Cardiac fibroblast (primary cell): ENCODE results near the gene PRF1.
"Not testable (repeated sequence)": the region's sequence is repeated elsewhere in the genome, so short reads cannot be mapped to it uniquely, and the experiment has no call there.

Source experiments
- DNase-seq, 2 donors: peaks; one replicate each; pipeline versions ENCODE4 v3.0.0 to v3.0.0-alpha.2; 2010; ENCODE audit warnings: low read depth in 2 of 2
- H3K4me3 ChIP-seq, 2 donors: replicated peaks in 1 of 2; 1 replicate in 1 of 2; 2 replicates in 1 of 2; pipeline ENCODE4 v1.5.1; 2011; ENCODE audit warnings: low read depth in 2 of 2, low read length in 2 of 2, mild to moderate bottlenecking in 2 of 2, moderate library complexity in 1 of 2
- CTCF ChIP-seq: IDR thresholded peaks from one replicate; pipeline ENCODE4 v1.5.1; 2011; ENCODE audit warnings: low read depth, mild to moderate bottlenecking, low read length, inconsistent platforms

Gene PRF1

DNA sequence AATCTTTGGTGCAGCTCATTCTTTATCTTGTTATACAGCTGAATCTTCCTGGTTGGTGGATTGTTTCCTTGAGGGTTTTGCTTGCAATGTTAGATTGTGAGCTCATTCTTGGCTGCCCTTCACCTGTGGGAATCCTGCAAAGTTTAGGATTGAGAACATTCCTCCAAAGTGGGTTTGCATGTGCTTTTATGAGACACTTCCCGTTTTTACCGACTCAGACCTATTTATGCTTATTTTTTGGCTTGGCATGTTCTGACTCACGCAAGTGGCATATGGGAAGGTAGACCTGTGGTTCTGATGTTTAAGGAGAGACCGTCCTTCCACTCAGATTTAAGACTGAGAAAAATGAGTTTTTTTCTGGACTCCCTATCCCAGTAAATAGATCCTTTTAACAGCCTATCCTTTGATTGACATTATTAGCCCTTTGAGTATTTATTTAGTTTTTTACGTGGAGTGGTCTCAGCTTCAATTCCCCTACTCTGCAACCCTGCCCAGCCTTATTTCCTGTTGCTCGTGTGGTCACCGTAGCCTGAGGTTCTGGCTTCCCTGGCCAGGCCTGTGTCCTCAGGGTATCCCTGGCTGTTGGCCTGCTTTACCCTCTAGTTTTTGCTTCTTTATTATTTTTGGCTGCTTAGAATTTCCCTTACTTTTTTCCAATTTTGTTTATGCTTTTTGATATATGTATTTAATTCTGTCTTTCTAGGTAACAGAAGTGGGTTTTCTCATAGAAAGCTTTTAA is 13.4 kb upstream of the PRF1 start:
- H3K4me3 ChIP-seq = no peak overlapping the region
- DNase-seq = peak in 1 of 2 donors; percentile 71
- no peak for TF ChIP-seq CTCF

DNA sequence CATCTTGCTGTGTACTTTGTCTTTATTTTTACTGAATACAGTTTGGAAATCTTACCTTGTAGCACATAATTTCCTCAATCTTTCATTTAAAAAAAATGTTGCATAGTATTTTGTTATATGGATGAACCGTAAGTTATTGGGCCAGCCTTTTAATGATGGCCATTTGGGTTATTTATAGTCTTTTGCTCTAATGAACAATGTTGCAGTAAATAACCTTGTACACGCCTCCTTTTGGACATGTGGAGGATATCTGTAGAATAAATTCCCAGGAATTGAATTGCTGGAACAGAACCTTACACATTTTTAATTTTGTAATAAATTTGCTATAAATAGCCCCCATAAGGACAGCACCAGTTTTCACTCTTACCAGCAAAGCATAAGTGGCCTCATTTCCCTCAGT is 12.7 kb upstream of the PRF1 start:
- DNase-seq = no peak
- no peak overlapping the region for H3K4me3 ChIP-seq
- no peak for TF ChIP-seq CTCF

- H3K4me3 ChIP-seq, DNase-seq: not testable (repeated sequence)
These were observed 11.8 kb upstream of the PRF1 start for GRCh38 chr10:70614364-70614763.

- DNase-seq = no peak
- H3K4me3 ChIP-seq = no peak overlapping the region
- no peak for TF ChIP-seq CTCF
These were observed 11.4 kb upstream of the PRF1 start for GRCh38 chr10:70613941-70614340.

DNA sequence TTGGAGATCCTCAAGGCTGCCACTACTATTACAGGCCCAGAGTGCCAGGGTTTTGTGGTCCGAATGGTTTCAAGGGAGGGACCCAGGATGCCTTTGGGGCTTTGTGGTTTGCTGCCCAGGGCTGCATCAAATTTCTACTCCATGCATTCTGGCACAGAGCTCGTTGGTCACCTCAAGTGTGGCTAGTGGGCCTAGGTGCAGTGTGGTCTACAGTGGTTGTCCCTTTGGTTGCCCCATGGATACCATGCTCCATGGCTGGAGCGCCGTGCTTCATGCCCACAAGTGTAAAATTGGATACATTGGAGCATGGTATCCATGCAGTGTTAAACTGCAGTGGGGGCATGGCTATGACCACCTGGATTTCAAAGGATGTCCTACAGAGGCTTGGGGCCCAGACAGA is 5.4 kb upstream of the PRF1 start:
- no peak overlapping the region for H3K4me3 ChIP-seq
- no peak for DNase-seq
- TF ChIP-seq CTCF = no peak

DNA sequence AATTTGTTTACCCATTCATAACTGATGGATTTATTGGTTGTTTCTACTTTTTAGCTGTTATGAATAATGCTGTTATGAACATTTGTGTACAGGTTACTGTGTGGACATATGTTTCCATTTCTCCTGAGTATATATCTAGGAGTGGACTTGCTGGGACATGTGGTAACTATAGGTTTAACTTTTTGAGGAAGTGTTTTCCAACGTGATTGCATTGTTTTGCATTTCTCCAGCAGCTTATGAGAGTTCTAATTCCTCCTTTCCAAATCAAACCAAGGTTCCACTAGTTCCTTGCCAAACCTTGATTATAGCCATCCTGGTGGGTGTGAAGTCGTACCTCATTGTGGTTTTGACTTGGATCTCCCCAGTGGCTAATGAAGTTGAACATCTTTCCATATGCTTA is 2.6 kb upstream of the PRF1 start:
- no peak for DNase-seq
- TF ChIP-seq CTCF = no peak
- no peak overlapping the region for H3K4me3 ChIP-seq

- no peak for DNase-seq
- no peak overlapping the region for H3K4me3 ChIP-seq
- TF ChIP-seq CTCF = no peak
These were observed 1.6 kb upstream of the PRF1 start for GRCh38 chr10:70604106-70604505.
